ENCODE measurements around the gene PEX10.

Gene PEX10

GRCh38 chr1:2429780-2430591 lies 17.6 kb upstream of the PEX10 start:
- H3K27ac ChIP-seq: no peak overlapping the region
- TF ChIP-seq, protein P1, sequence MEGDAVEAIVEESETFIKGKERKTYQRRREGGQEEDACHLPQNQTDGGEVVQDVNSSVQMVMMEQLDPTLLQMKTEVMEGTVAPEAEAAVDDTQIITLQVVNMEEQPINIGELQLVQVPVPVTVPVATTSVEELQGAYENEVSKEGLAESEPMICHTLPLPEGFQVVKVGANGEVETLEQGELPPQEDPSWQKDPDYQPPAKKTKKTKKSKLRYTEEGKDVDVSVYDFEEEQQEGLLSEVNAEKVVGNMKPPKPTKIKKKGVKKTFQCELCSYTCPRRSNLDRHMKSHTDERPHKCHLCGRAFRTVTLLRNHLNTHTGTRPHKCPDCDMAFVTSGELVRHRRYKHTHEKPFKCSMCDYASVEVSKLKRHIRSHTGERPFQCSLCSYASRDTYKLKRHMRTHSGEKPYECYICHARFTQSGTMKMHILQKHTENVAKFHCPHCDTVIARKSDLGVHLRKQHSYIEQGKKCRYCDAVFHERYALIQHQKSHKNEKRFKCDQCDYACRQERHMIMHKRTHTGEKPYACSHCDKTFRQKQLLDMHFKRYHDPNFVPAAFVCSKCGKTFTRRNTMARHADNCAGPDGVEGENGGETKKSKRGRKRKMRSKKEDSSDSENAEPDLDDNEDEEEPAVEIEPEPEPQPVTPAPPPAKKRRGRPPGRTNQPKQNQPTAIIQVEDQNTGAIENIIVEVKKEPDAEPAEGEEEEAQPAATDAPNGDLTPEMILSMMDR (conservative IDR thresholded peaks at IDR 0.05): peak; percentile 43

GRCh38 chr1:2428490-2428889 lies 16.1 kb upstream of the PEX10 start:
- TF ChIP-seq, protein P1 (conservative IDR thresholded peaks at IDR 0.05): no peak
- H3K27ac ChIP-seq: no peak overlapping the region

DNA sequence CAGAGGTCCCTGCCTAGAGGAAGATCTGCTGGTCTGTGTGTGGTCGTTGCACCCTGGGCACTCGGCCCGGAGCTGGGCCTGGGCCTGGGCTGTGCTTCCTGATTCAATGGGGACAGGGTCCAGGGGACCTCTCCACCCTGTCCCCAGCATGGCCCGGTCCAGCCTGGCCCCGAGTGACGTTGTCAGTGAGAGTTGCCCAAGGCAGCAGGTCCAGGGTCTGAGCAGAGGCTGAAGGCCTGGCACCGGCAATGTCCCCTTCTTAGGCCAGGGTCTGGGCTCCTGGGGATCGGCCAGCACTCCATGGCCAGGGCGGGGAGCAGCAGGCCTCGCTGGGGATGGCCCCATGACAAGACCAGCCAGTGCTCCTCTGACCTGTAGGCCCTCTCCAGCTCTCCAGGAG lies 15.6 kb upstream of the PEX10 start:
- no peak overlapping the region for H3K27ac ChIP-seq
- TF ChIP-seq, protein P1 (conservative IDR thresholded peaks at IDR 0.05): no peak

- no peak overlapping the region for H3K27ac ChIP-seq
Measured at GRCh38 chr1:2427051-2427450, 14.7 kb upstream of the PEX10 start.

DNA sequence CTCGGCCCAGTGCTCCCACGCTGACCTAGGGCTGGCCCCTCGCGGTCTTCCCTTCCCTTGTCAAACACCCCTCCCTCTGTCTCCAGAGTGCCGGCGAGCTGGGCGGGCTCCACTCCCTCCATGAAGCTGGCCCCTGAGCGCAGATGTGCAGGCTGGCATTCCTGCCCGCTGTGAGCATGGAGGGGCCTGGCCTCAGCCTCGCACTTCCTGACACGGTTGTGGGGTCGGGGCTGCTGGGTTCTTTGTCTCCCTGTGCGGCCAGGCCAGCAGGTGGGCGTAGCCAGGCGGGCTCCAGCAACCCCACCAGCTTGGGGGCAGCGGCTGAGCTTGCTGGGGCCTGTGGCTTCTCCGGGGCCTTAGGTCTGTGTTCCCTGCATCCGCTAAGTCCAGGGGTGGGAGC lies 14.2 kb upstream of the PEX10 start:
- TF ChIP-seq, protein P1 (conservative IDR thresholded peaks at IDR 0.05): no peak
- no peak overlapping the region for H3K27ac ChIP-seq

More at GRCh38 chr1:2427051-2427450, 14.7 kb upstream of the PEX10 start:
- TF ChIP-seq, protein P1 (conservative IDR thresholded peaks at IDR 0.05): no peak

DNA sequence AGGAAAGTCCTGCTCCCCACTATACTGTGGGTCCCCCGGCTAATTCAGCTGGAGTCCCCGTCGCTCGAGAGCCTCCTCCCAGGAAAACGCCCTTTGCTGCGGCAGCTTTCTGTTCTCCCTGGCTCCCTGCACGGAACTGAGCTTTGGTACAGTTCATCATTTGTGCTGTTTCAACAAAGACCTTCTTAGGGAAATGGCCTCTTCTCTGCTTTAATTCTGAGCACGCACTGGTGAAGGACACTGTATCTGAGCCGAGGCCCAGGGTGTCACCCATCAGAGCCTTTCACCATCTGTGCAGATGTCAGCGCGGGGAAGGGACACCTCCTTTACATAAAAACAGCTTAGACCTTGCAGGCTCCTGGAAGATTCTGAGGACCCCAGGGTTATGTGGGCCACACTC lies 13.5 kb upstream of the PEX10 start:
- TF ChIP-seq, protein P1 (conservative IDR thresholded peaks at IDR 0.05): no peak
- no peak overlapping the region for H3K27ac ChIP-seq

DNA sequence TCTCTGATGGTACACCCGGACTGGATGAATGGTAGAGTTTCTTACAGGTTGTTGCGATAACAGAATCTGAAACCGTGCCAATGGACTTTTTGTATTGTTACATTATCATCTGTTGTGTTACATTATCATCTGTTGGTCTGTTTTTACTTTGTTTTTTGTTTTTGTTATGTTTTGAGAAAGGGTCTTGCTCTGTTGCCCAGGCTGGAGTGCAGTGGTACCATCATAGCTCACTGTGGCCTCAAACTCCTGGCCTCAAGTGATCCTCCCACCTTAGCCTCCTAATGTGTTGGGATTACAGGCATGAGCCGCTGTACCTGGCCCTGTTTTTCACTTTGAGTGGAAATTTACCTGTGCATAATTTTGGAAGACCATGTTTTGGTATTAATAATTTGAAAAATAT lies 10.2 kb upstream of the PEX10 start:
- TF ChIP-seq, protein P1 (conservative IDR thresholded peaks at IDR 0.05): no peak
- no peak overlapping the region for H3K27ac ChIP-seq

All from VCaP (cell line).